Lower leg skin (tissue), 3 donors: ENCODE data around the gene GPHA2.

Experiments used
- CTCF ChIP-seq, 3 donors: fragments of 450-650 bp; IDR thresholded peaks; one replicate each; pipeline ENCODE4 v1.5.1; 2016; ENCODE audit warnings: antibody characterized with exemption in 3 of 3, mild to moderate bottlenecking in 3 of 3, moderate library complexity in 2 of 3
- POLR2A ChIP-seq, 2 donors: fragments of 450-650 bp; IDR thresholded peaks; one replicate each; pipeline ENCODE4 v1.6.1; 2016 to 2017; ENCODE audit warnings: antibody characterized with exemption in 2 of 2, mild to moderate bottlenecking in 1 of 2, moderate library complexity in 1 of 2

GRCh38 chr11:64934682-64935358, 873 bp downstream of the GPHA2 start:
- TF ChIP-seq CTCF (IDR thresholded peaks at IDR 0.05) (no peak), POLR2A (IDR thresholded peaks at IDR 0.05) (no peak)
